ENCODE results near the gene TCF19.

GRCh38 chr6:31140643-31141042 is 17.7 kb upstream of the TCF19 start:
- no peak for TF ChIP-seq CTCF (IDR thresholded peaks at IDR 0.05)
- no peak for TF ChIP-seq POLR2A (IDR thresholded peaks at IDR 0.05)

All from vagina (tissue), 2 donors.